ENCODE measurements around the gene TMEM243.

DNA sequence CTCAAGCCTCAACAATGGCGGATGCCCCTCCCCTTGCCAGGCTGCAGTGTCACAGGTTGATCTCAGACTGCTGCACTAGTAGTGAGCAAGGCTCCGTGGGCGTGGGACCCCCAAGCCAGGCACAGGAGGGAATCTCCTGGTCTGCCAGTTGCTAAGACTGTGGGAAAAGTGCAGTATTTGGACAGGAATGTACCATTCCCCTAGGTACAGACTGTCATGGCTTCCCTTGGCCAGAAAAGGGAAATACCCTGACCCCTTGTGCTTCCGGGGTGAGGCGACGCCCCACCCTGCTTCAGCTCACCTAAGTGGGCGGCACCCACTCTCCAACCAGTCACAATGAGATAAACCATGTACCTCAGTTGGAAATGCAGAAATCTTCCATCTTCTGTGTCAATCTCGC lies 44.0 kb upstream of the TMEM243 start:
- TF ChIP-seq, protein P1, sequence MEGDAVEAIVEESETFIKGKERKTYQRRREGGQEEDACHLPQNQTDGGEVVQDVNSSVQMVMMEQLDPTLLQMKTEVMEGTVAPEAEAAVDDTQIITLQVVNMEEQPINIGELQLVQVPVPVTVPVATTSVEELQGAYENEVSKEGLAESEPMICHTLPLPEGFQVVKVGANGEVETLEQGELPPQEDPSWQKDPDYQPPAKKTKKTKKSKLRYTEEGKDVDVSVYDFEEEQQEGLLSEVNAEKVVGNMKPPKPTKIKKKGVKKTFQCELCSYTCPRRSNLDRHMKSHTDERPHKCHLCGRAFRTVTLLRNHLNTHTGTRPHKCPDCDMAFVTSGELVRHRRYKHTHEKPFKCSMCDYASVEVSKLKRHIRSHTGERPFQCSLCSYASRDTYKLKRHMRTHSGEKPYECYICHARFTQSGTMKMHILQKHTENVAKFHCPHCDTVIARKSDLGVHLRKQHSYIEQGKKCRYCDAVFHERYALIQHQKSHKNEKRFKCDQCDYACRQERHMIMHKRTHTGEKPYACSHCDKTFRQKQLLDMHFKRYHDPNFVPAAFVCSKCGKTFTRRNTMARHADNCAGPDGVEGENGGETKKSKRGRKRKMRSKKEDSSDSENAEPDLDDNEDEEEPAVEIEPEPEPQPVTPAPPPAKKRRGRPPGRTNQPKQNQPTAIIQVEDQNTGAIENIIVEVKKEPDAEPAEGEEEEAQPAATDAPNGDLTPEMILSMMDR (conservative IDR thresholded peaks at IDR 0.05; ENCODE audit: low read depth, low read length), result no peak
- no peak for TF ChIP-seq MXI1 (IDR thresholded peaks at IDR 0.05; ENCODE audit: borderline replicate concordance, low read depth, low read length)
- TF ChIP-seq, protein P2, sequence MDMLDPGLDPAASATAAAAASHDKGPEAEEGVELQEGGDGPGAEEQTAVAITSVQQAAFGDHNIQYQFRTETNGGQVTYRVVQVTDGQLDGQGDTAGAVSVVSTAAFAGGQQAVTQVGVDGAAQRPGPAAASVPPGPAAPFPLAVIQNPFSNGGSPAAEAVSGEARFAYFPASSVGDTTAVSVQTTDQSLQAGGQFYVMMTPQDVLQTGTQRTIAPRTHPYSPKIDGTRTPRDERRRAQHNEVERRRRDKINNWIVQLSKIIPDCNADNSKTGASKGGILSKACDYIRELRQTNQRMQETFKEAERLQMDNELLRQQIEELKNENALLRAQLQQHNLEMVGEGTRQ (IDR thresholded peaks at IDR 0.05; ENCODE audit: low read depth, low read length), result no peak

Measured in IMR-90 (cell line).